Neural progenitor cell (in vitro differentiated cells): ENCODE measurements around the gene SERINC5. TPM values are rescaled to one million over a fixed set of nuclear protein-coding genes. Genes with fewer than 3 reads are reported as not detected.

ENCODE experiments used
- DNase-seq: peaks from one replicate; pipeline ENCODE4 v3.0.0-alpha.2; 2016; ENCODE audit warnings: low spot score
- H2AFZ ChIP-seq: fragments of 200-600 bp; sonication (generic); replicated peaks from 2 replicates; pipeline ENCODE4 v1.6.1; 2016; ENCODE audit warnings: antibody characterized with exemption
- H3F3A ChIP-seq: fragments of 200-600 bp; sonication (generic); 2 replicates; pipeline ENCODE4 v1.6.1; 2016; ENCODE audit warnings: antibody characterized with exemption, low read depth
- H3K27ac ChIP-seq: fragments of 200-600 bp; sonication (generic); 2 replicates; pipeline ENCODE4 v1.5.1; 2016; ENCODE audit warnings: mild to moderate bottlenecking
- H3K27me3 ChIP-seq: fragments of 200-600 bp; sonication (generic); 2 replicates; pipeline ENCODE4 v1.6.1; 2016; ENCODE audit warnings: mild to moderate bottlenecking, moderate library complexity
- H3K36me3 ChIP-seq: fragments of 200-600 bp; sonication (generic); 2 replicates; pipeline ENCODE4 v1.5.1; 2016
- H3K4me1 ChIP-seq: fragments of 200-600 bp; sonication (generic); 2 replicates; pipeline ENCODE4 v1.6.1; 2016; ENCODE audit warnings: mixed run types
- H3K4me2 ChIP-seq: fragments of 200-600 bp; sonication (generic); 2 replicates; pipeline ENCODE4 v1.6.1; 2016
- H3K4me3 ChIP-seq: fragments of 200-600 bp; sonication (generic); 2 replicates; pipeline ENCODE4 v1.5.1; 2016
- H3K79me2 ChIP-seq: fragments of 200-600 bp; sonication (generic); 2 replicates; pipeline ENCODE4 v1.6.1; 2016; ENCODE audit warnings: low read depth
- H3K9ac ChIP-seq: fragments of 200-600 bp; sonication (generic); 2 replicates; pipeline ENCODE4 v1.6.1; 2016
- H3K9me3 ChIP-seq: fragments of 200-600 bp; sonication (generic); 2 replicates; pipeline ENCODE4 v1.5.1; 2016; ENCODE audit warnings: low read depth
- H4K20me1 ChIP-seq: fragments of 200-600 bp; sonication (generic); 2 replicates; pipeline ENCODE4 v1.6.1; 2016; ENCODE audit warnings: low read depth
- H3K27ac Mint-ChIP-seq: 3 replicates; pipeline ENCODE4 v1.8.0; 2021; ENCODE audit warnings: mixed read lengths
- H3K27me3 Mint-ChIP-seq: 2 replicates; pipeline ENCODE4 v1.8.0; 2022; ENCODE audit warnings: low read depth, mild to moderate bottlenecking, inconsistent platforms, moderate library complexity, mixed read lengths; ENCODE audit not compliant: insufficient read depth
- H3K36me3 Mint-ChIP-seq: 3 replicates; pipeline ENCODE4 v1.8.0; 2021; ENCODE audit warnings: mixed read lengths
- H3K4me1 Mint-ChIP-seq: 3 replicates; pipeline ENCODE4 v1.8.0; 2021; ENCODE audit warnings: mixed read lengths
- H3K4me3 Mint-ChIP-seq: 3 replicates; pipeline ENCODE4 v1.8.0; 2021; ENCODE audit warnings: mild to moderate bottlenecking, moderate library complexity, mixed read lengths
- H3K9me3 Mint-ChIP-seq: 3 replicates; pipeline ENCODE4 v1.8.0; 2020; ENCODE audit warnings: mixed read lengths
- CTCF ChIP-seq: fragments of 200-600 bp; sonication (generic); IDR thresholded peaks from 2 replicates; pipeline ENCODE4 v1.5.1; 2017; ENCODE audit warnings: antibody characterized with exemption, mild to moderate bottlenecking
- EZH2 ChIP-seq: fragments of 200-600 bp; sonication (generic); IDR thresholded peaks from 2 replicates; pipeline ENCODE4 v1.6.1; 2017; ENCODE audit warnings: antibody characterized with exemption, mild to moderate bottlenecking, moderate library complexity
- EZH2phosphoT487 ChIP-seq: fragments of 200-600 bp; sonication (generic); IDR thresholded peaks from 2 replicates; pipeline ENCODE4 v1.6.1; 2017; ENCODE audit warnings: antibody characterized with exemption
- total RNA-seq: library from RNA; depleted of rRNA; stranded (reverse); fragments of >200 nt; gene quantifications from 2 replicates; pipeline ENCODE4 v1.2.3, GENCODE V29; 2015; ENCODE audit warnings: low replicate concordance

Gene SERINC5
- total RNA-seq, 1 donor from 2014 or later = 126 TPM

- DNase-seq = no peak
- no peaks in the 10 kb centered on the region for H4K20me1 ChIP-seq
- no peaks in the 10 kb centered on the region for H3K9me3 Mint-ChIP-seq
- no peak overlapping the region for H3K27ac Mint-ChIP-seq
- H3K4me3 Mint-ChIP-seq = no peak overlapping the region
- H3K27me3 ChIP-seq = no peaks in the 10 kb centered on the region
- no peaks in the 10 kb centered on the region for H3K9me3 ChIP-seq
- H3F3A ChIP-seq = peaks cover 5% of the 10 kb centered on the region
- no peaks in the 10 kb centered on the region for H3K79me2 ChIP-seq
- peaks cover 4% of the 10 kb centered on the region for H3K36me3 ChIP-seq
- TF ChIP-seq CTCF (no peak), EZH2phosphoT487 (no peak), EZH2 (no peak)
- H3K4me1 Mint-ChIP-seq = peaks cover 41% of the 10 kb centered on the region
- H3K4me3 ChIP-seq = no peak overlapping the region
- no peak overlapping the region for H3K4me2 ChIP-seq
- H3K36me3 Mint-ChIP-seq = peaks cover 27% of the 10 kb centered on the region
- peaks cover 2% of the 10 kb centered on the region for H3K27me3 Mint-ChIP-seq
- H3K4me1 ChIP-seq = peaks cover 8% of the 10 kb centered on the region
- no peak overlapping the region for H3K9ac ChIP-seq
- peak overlapping the region; percentile 20 for H3K27ac ChIP-seq
- H2AFZ ChIP-seq = no peak overlapping the region
Observed at GRCh38 chr5:80150731-80151130, 105.1 kb downstream of the SERINC5 start.

DNA sequence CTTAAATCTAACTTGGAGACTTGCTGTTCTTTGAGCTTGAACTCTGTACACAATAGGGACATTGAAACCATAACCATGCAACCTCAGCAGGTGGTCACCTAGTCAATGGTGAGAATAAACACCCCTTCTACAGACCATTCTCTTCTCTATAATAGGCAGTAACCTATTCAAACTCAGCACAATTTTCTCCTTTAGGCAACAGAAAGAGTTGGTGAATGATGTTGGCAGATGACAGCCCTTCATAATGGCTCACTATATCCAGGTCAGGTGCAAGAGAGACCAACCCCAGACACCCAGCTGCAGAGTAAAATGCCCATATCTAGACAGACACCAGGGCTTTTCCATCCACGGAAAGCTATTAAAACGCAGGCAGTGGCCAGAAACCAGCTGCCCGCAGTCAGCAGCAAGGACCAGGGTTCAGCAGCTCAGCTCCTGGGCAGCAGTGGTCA lies 106.7 kb downstream of the SERINC5 start:
- Histone ChIP-seq H3F3A (peaks cover 16% of the 10 kb centered on the region), H3K27ac (no peak overlapping the region), H3K27me3 (no peaks in the 10 kb centered on the region), H3K4me1 (peaks cover 5% of the 10 kb centered on the region), H3K79me2 (no peaks in the 10 kb centered on the region), H3K9ac (no peak overlapping the region), H4K20me1 (no peaks in the 10 kb centered on the region), H3K36me3 (peaks cover 4% of the 10 kb centered on the region), H3K4me3 (no peak overlapping the region), H2AFZ (no peak overlapping the region), H3K9me3 (no peaks in the 10 kb centered on the region), H3K4me2 (no peak overlapping the region)
- Mint-ChIP-seq H3K4me1 (peaks cover 35% of the 10 kb centered on the region), H3K27ac (peak overlapping the region; percentile 24), H3K4me3 (no peak overlapping the region), H3K9me3 (no peaks in the 10 kb centered on the region), H3K27me3 (peaks cover 2% of the 10 kb centered on the region), H3K36me3 (peaks cover 25% of the 10 kb centered on the region)
- TF ChIP-seq CTCF = no peak
- no peak for TF ChIP-seq EZH2
- no peak for TF ChIP-seq EZH2phosphoT487
- no peak for DNase-seq

GRCh38 chr5:80147119-80147815 lies 108.6 kb downstream of the SERINC5 start:
- TF ChIP-seq CTCF (no peak), EZH2phosphoT487 (no peak)
- H3K27ac ChIP-seq = no peak overlapping the region
- H3K27ac Mint-ChIP-seq = no peak overlapping the region

More at GRCh38 chr5:80147119-80147815, 108.6 kb downstream of the SERINC5 start:
- no peak overlapping the region for H3K9ac ChIP-seq
- peaks cover 10% of the 10 kb centered on the region for H3K4me1 ChIP-seq
- no peaks in the 10 kb centered on the region for H3K79me2 ChIP-seq
- H3K4me3 ChIP-seq = no peak overlapping the region
- no peak overlapping the region for H2AFZ ChIP-seq
- no peaks in the 10 kb centered on the region for H3K9me3 Mint-ChIP-seq
- peaks cover 31% of the 10 kb centered on the region for H3K36me3 Mint-ChIP-seq
- H3K36me3 ChIP-seq = peaks cover 4% of the 10 kb centered on the region
- H3K9me3 ChIP-seq = no peaks in the 10 kb centered on the region
- H3K27me3 ChIP-seq = no peaks in the 10 kb centered on the region
- no peak for DNase-seq
- H3K4me1 Mint-ChIP-seq = peaks cover 35% of the 10 kb centered on the region
- no peak overlapping the region for H3K4me3 Mint-ChIP-seq
- H4K20me1 ChIP-seq = no peaks in the 10 kb centered on the region
- peaks cover 2% of the 10 kb centered on the region for H3K27me3 Mint-ChIP-seq
- no peak overlapping the region for H3K4me2 ChIP-seq
- peaks cover 36% of the 10 kb centered on the region for H3F3A ChIP-seq
